Prostate gland (tissue), 2 donors: ENCODE measurements around the gene FARS2. TPM values are rescaled to one million over a fixed set of nuclear protein-coding genes. Genes with fewer than 3 reads are reported as not detected.

Experiments
- DNase-seq: peaks from one replicate; pipeline ENCODE4 v3.0.0-alpha.2; 2019; ENCODE audit warnings: low spot score
- H3K27ac ChIP-seq, 2 donors: fragments of 200-600 bp; sonication (generic); 2 replicates each; pipeline ENCODE4 v1.5.1; 2017 to 2019
- H3K27me3 ChIP-seq: fragments of 200-600 bp; sonication (generic); replicated peaks from 2 replicates; pipeline ENCODE4 v1.5.1; 2019; ENCODE audit not compliant: insufficient read depth
- H3K36me3 ChIP-seq, 2 donors: fragments of 200-600 bp; sonication (generic); 1 replicate in 1 of 2; 2 replicates in 1 of 2; pipeline versions ENCODE4 v1.5.1 to v1.8.1; 2017 to 2019
- H3K4me1 ChIP-seq: fragments of 200-600 bp; sonication (generic); replicated peaks from 2 replicates; pipeline ENCODE4 v1.5.1; 2019
- H3K4me3 ChIP-seq, 2 donors: fragments of 200-600 bp; sonication (generic); 2 replicates each; pipeline ENCODE4 v1.5.1; 2017 to 2019
- H3K9me3 ChIP-seq: fragments of 200-600 bp; sonication (generic); 2 replicates; pipeline ENCODE4 v1.5.1; 2017
- POLR2A ChIP-seq: fragments of 450-650 bp; IDR thresholded peaks from one replicate; pipeline ENCODE4 v1.6.1; 2016; ENCODE audit warnings: antibody characterized with exemption, mild to moderate bottlenecking
- POLR2AphosphoS5 ChIP-seq: sonication (generic); formaldehyde crosslinking; IDR thresholded peaks from one replicate; pipeline ENCODE4 v1.6.1; 2017; ENCODE audit warnings: antibody characterized with exemption
- WGBS: methylation state at CpG from one replicate; pipeline ENCODE4 v1.1.5; 2018; 5-methylcytosine and 5-hydroxymethylcytosine counted together
- intact Hi-C: fragments of 100-400 bp; cut with DNase I; formaldehyde crosslinking; loops from one replicate; pipeline ENCODE4 v1.14.2; 2022
- total RNA-seq, 2 donors: library from RNA; depleted of rRNA; stranded (reverse); fragments of >200 nt; gene quantifications; one replicate each; pipeline ENCODE4 v1.1.0, GENCODE V29; 2016
- TF ChIP-seq, protein P1 (sequence below), 4 experiments: fragments of 200-600 bp in 2 of 4; fragments of 450-650 bp in 2 of 4; sonication (generic) in 2 of 4; IDR thresholded peaks; 1 replicate in 3 of 4; 2 replicates in 1 of 4; pipeline ENCODE4 v1.5.1; 2016 to 2019; ENCODE audit warnings: antibody characterized with exemption in 4 of 4, mild to moderate bottlenecking in 2 of 4, moderate library complexity in 2 of 4

FARS2 gene
- total RNA-seq, 2 donors from 2014 or later: 11.6 to 19.5 TPM

DNA sequence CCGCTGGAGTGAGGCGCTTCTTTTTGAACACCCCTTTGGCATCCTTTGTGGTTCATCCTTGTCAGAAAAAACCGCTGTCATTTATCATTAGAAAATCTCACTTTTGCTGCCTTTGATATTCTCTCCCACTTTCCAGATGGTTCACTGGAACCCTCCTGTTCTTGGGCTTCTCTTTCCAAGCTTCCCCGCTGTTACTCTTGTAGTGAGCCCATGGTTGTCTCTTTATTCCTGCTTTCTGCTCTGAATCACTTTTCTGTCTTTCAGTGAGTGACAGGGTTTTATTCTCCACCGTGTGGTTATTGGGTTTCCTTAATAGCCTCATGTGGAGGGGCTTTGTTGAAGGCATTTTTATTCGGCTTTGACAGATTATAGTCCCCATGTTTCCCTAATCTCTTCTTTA lies 117.0 kb downstream of the FARS2 start:
- WGBS: 67% methylated on average over 6 of the region's 6 CpGs

DNA sequence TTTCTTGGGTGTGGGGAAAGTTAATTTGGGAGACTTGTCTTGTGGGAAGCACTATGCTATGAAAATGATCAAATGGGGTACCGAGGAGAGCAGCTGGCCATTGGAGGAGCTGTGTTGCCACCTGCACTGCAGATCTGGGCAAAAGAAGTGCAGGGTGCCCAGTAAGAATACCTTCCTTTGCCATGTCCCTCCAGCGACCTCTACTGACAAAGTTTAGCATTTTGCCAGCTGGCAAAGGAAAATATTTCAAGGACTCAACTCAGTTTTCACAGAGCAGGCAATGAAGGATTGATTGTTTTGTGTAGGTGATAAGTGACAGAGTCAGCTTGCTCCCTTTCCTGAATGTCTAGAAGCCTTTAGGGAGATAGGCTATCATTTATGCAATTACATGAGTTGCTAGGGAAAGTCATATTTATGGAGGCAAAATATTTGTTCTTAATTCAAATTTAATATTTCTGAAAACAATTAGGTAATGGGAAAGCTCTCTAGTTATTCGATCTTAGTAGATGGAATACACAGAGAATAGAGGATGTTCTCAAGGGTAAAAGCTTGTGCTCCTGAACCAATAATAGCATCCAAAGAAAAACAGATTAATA lies 118.4 kb downstream of the FARS2 start:
- Histone ChIP-seq H3K36me3 (no peaks in the 10 kb centered on the region), H3K27me3 (no peaks in the 10 kb centered on the region), H3K9me3 (no peaks in the 10 kb centered on the region), H3K4me1 (no peaks in the 10 kb centered on the region), H3K4me3 (no peak overlapping the region), H3K27ac (no peak overlapping the region)
- intact Hi-C loops: no loop called here
- 63% methylated on average over 3 of the region's 3 CpGs for WGBS
- no peak for DNase-seq
- TF ChIP-seq, protein P1, sequence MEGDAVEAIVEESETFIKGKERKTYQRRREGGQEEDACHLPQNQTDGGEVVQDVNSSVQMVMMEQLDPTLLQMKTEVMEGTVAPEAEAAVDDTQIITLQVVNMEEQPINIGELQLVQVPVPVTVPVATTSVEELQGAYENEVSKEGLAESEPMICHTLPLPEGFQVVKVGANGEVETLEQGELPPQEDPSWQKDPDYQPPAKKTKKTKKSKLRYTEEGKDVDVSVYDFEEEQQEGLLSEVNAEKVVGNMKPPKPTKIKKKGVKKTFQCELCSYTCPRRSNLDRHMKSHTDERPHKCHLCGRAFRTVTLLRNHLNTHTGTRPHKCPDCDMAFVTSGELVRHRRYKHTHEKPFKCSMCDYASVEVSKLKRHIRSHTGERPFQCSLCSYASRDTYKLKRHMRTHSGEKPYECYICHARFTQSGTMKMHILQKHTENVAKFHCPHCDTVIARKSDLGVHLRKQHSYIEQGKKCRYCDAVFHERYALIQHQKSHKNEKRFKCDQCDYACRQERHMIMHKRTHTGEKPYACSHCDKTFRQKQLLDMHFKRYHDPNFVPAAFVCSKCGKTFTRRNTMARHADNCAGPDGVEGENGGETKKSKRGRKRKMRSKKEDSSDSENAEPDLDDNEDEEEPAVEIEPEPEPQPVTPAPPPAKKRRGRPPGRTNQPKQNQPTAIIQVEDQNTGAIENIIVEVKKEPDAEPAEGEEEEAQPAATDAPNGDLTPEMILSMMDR (IDR thresholded peaks at IDR 0.05): peak in 2 of 4 experiments; percentile 11 to 19
- TF ChIP-seq POLR2AphosphoS5: no peak

More for the DNA sequence above, 117.0 kb downstream of the FARS2 start:
- TF ChIP-seq, protein P1 (IDR thresholded peaks at IDR 0.05): no peak
- TF ChIP-seq POLR2A (no peak), POLR2AphosphoS5 (no peak)
- no peaks in the 10 kb centered on the region for H3K4me1 ChIP-seq
- H3K27ac ChIP-seq: no peak overlapping the region
- DNase-seq: no peak
- intact Hi-C loops: no loop called here
- no peak overlapping the region for H3K4me3 ChIP-seq
- H3K36me3 ChIP-seq: no peaks in the 10 kb centered on the region
- no peaks in the 10 kb centered on the region for H3K27me3 ChIP-seq
- no peaks in the 10 kb centered on the region for H3K9me3 ChIP-seq

DNA sequence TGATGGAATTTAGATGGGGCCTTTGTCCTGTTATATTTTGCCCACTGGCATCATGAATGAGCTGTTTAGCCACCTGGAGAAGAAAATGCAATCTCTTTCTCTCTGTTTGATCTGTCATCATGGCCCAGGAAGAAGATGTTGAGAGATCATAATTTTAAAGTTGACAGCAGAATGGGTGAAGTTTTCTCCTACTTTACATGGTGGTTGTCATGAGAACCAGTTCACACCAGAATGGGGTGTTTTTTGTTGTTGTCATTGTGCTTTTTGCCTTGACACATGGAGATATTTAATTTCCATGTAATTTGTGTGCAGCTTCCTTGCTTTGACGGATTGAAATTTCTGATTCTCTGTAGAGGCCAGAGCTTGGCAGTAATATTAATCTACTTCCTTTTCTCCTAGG lies 122.5 kb downstream of the FARS2 start:
- WGBS: 88% methylated on average over 1 of the region's 1 CpG

DNA sequence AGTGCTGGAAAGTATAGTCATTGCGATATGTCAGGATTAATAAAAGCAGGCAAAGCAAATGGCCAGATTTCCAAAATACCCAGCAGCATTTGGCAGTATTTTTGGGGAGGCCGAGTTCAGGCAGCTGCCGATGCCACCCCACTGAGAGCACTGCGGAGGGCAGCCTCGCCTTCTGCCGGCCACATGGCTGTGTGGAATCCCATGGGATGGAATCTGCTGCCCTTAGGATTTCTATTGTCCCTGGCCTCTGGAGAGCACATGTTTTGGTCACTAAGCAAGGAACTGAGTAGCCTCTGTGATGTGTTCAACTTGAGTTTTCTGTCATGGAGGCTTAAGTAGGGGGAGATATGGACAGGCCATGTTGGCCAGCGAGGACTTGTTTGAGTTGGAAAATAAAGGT lies 123.0 kb downstream of the FARS2 start:
- intact Hi-C loops: no loop called here
- no peaks in the 10 kb centered on the region for H3K4me1 ChIP-seq
- DNase-seq: no peak
- H3K27ac ChIP-seq: no peak overlapping the region
- no peaks in the 10 kb centered on the region for H3K9me3 ChIP-seq
- 92% methylated on average over 7 of the region's 7 CpGs for WGBS
- H3K27me3 ChIP-seq: no peaks in the 10 kb centered on the region
- H3K4me3 ChIP-seq: no peak overlapping the region
- no peak for TF ChIP-seq POLR2AphosphoS5
- TF ChIP-seq, protein P1 (IDR thresholded peaks at IDR 0.05): no peak
- TF ChIP-seq POLR2A: no peak
- no peaks in the 10 kb centered on the region for H3K36me3 ChIP-seq

More for the DNA sequence above, 122.5 kb downstream of the FARS2 start:
- H3K27me3 ChIP-seq: no peaks in the 10 kb centered on the region
- no peak overlapping the region for H3K27ac ChIP-seq
- no peaks in the 10 kb centered on the region for H3K9me3 ChIP-seq
- no peak for TF ChIP-seq POLR2AphosphoS5
- no peaks in the 10 kb centered on the region for H3K36me3 ChIP-seq
- no peak overlapping the region for H3K4me3 ChIP-seq
- no peaks in the 10 kb centered on the region for H3K4me1 ChIP-seq
- intact Hi-C loops: no loop called here
- no peak for DNase-seq

DNA sequence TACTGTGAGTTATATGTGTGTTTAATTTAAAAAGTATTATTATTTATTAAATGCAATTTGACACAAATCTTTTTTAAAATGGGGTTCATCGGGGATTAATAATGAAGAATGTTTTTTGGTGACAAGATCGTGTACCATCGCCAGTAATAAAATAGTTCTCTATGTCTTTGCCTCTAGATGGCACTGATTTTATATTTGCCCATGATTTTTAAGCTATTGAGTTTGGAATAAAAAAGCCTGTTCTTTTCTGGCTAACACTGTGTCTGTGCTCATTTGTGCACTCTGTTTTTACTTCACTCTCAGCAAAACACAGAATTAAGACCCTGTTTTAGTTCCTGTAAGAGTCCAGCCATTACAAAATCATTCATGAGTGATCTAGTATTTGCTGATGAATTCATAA lies 127.0 kb downstream of the FARS2 start:
- Histone ChIP-seq H3K27me3 (no peaks in the 10 kb centered on the region), H3K4me3 (no peak overlapping the region), H3K4me1 (no peaks in the 10 kb centered on the region), H3K9me3 (no peaks in the 10 kb centered on the region), H3K27ac (no peak overlapping the region), H3K36me3 (no peaks in the 10 kb centered on the region)
- WGBS: 83% methylated on average over 3 of the region's 3 CpGs
- TF ChIP-seq, protein P1 (IDR thresholded peaks at IDR 0.05): no peak
- TF ChIP-seq POLR2A: no peak
- TF ChIP-seq POLR2AphosphoS5: no peak
- no peak for DNase-seq
- intact Hi-C loops: no loop called here
